Femur (tissue), 1 donor: Measurements from ENCODE around the gene NRCAM.
A peak's percentile ranks its signal among the peaks of the same experiment; 100 is the strongest.

Experiments
- DNase-seq: peaks from one replicate; pipeline ENCODE4 v3.0.0-alpha.2; 2017

The NRCAM gene

DNA sequence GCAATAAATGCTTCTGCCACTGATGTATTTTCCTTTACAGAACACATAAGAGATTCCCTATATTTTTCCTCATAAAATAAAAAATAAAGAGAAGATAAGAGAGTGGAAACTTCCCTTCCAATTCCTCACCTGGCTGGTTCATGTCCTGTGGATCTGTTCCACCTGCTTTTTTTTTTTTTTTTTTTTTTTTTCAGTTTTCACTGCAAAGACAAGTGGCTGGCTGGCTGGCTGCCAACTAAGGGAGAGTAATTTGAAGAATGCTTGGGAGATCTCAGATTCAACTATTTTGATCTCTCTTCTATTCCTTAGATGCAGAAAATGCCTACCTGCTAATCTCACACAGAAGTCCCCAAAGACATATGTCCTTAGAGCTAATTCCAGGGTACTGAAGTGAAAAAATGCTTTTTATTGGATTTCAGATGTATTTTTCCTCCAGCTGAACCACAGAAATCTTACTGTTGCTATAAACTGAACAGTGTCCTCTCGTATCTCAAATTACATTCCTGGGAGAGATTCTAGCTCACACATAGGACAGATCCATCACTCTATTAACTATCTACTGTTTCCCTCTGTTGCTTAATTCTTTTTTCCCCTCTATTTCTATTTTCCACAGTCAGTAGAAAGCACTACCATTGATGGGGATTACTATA, 120.8 kb downstream of the NRCAM start:
- no peak for DNase-seq

GRCh38 chr7:108332937-108333336, 123.3 kb downstream of the NRCAM start:
- no peak for DNase-seq

DNA sequence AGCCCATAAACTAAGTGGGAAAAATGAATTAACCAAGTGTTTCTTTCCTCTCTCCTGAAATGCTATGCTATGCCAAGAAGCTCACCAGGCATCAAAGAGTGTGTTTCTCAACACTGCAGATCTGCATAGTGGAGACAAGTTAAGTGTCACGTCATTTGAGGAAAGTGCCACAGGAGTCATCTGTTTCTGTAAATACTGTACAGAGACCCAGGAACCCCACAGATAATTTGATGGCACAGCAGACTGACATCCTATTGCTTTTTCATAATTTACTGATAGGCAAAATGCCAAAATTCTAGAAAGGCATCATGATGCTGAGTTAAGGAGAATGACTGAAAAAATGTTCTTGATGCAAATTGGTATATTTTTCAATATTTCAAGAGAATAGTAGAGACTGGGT, 124.3 kb downstream of the NRCAM start:
- no peak for DNase-seq

GRCh38 chr7:108330227-108330626, 126.0 kb downstream of the NRCAM start:
- DNase-seq = no peak

GRCh38 chr7:108329514-108329913, 126.7 kb downstream of the NRCAM start:
- no peak for DNase-seq

- DNase-seq = no peak
Observed at GRCh38 chr7:108328174-108328651, 128.0 kb downstream of the NRCAM start.

DNA sequence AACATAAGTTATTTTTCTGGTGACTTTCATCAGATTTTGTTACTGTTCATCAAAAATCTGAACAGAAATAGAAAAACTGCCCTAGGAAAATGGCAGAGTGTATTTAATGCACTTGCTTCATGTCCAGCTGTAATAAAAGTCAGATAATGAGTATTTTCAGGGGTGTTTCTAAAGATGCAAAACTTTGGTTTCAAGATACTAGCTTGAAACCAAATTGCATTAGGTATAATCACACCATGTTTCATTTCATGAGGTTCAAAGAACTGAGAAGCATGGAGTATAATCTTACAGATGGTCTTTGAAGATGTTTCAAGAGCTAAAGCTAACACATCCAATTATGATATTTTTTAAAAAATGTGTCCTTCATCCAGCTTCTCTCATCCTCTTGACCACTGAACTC, 128.9 kb downstream of the NRCAM start:
- DNase-seq = no peak

DNA sequence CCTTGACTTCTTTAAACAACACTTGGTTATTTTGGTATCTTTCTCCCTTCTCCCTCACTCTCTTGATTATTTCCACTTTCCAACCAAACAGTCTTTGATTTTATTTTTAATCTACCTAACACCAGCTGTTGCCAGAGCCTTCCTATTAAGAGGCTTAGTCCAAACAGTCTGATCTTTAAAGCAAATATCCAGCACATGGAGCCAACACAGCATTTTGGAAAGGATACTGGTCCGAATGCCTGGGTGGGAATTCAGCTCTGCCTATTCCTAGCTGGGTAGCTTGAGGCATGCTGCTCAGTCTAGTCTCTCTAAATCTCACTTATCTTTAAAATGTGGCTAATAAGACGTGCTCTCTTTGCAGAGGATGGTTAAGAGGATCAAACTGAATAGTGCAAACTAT, 129.3 kb downstream of the NRCAM start:
- DNase-seq = no peak

DNA sequence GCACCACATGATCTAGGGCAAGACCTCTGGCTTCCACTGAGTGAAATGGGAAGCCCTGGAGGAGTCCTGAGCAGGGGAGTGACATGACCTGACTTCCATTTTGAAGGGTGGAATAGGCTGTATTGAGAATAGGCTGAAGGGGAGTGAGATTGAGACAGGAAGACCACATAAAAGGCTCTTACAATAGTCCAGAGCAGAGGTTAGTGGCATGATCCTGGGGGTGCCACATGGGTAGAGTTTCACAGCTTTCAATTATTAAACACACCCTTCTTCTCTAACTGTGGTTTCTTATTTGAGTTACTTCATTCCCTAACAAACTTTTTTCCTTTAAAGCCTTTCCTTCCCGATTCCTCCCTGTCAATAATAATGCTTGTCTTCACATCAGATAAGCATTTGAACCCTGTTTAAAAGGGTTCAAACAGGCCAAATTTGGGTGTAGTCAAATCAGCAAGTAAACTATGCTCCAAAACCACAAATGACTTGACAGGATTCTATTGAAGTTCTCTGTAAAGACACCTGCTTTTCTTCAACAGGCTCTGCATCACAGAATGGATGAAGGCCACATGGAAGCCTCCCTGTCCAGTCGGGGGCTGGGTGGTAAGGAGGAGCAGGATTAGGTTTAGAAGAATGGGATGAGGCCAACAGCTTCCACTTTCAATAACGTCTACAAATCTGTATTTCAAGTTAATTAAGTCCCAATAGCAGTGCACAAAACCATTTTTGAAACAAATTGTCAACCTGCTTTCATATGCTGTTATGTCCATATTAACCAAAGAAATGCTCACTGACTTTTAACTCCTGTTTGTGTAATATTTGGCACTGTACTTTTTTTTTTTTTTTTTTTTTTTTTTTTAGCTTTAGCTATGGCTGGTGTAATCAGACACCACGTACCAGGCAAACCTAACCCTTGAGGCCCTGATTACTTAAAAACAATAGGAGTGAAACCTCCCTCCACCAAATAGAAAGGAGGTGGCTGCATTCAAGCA, 131.9 kb downstream of the NRCAM start:
- DNase-seq = no peak

DNA sequence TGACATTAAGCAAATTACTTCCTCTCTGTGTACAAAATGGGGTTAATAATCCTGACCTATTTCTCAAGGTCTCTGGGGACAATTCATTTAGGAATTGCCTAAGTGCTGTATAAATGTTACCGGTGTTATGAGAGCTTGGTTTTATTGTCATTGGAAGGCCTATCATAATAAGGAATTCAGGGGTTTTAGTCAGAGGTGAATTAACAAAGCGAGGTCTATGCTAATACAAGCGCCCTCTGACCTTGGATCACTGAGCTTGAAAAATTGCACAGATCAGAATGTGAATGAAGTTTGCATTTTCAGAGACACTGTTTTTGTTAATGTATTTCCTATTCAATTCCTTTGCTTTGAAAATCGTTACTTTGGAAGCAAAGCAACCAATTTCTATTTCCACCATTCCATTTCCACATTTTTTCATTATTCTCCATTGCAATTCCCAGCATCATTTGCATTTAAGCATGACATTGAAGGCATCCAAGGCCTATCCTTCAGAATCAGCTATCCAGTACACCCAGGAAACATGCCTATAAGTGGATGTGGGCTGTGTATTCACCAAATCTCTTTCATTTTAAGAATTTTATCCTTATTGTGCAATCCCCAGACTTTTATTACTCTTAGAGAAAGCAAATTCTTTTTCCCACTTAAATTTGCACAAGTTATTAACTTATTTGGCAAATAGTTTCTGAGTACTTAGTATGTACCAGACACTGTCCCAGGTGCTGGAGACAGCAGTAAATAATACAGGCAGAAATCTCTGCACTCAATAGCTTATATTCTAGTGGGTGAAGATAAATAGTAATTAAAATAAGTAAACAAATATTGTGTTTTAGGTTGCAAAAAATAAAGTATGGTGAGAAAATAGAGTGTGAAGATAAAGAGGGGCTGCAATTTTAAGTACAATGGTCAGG, 133.1 kb downstream of the NRCAM start:
- DNase-seq = no peak

DNA sequence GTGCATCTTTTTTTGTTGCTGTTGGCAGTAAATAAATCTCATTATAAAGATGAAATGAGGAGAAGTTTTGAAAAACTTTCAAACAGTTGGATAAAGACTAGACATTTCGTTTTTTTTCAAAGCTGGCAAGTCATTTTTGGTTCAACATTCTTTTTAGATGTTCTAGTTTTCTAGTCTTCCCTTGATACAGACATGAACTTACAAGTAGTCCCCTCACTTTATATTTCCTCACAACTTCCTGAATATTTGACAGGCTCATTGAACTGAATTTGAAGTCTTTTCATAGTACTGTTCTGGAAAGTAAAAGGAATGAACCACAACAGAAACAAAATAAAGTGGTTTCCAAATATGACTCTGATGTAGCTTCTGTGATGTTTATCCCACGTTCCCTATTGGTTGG, 134.2 kb downstream of the NRCAM start:
- DNase-seq = no peak

DNA sequence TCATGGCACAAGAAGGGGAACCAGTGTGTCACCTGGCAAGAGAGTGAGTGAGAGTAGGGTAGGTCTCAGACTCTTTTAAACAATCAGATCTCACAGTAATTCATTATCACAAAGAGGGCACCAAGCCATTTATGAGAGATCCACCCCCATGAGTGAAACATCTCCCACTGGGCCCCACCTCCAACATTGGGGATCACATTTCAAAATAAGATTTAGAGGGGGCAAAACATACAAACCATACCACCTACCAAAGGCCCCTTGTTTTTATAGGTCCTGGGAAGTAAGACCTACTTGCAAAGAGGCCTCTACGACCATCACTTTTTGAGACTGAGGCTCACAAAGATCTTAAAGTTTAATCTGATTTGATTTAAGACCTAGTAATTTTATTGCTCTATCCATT, 134.9 kb downstream of the NRCAM start:
- DNase-seq = no peak

DNA sequence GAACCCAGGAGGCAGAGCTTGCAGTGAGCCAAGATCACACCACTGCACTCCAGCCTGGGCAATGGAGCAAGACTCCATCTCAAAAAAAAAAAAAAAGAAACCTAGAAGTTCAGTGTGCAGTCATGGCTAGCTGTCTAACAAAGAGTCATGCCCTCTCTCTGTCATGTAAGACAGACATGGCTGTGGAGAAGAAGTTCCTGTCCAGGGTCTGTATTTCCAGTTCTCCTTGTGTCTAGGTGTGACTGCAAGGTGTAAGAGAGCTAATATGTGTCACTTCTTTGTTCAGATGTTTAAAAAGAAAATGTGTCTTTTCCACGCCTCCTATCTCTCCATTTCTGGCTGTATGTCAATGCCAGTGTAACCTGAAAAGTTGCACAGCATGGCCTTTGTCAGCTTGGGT, 139.5 kb downstream of the NRCAM start:
- DNase-seq = no peak

DNA sequence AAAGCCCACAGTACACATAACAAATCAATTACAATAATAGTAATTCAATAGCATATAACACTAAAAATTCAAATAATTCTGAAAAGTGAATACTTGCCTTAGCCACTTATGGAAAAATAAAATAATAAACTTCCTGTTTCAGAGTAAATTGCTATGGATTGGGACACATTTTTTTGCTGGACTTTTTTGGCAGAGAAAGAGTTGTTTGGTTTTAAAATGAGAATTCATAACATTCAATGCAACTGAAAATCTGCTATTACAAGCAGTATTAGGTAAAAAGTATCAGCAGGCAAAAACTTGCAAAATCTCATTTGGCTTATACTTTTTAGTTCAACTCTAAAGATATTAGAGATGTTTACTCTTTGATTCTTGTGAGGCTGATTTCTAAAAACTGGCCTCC, 141.7 kb downstream of the NRCAM start:
- DNase-seq = no peak

GRCh38 chr7:108314049-108314448, 142.2 kb downstream of the NRCAM start:
- DNase-seq = no peak

GRCh38 chr7:108313086-108313485, 143.2 kb downstream of the NRCAM start:
- no peak for DNase-seq

DNA sequence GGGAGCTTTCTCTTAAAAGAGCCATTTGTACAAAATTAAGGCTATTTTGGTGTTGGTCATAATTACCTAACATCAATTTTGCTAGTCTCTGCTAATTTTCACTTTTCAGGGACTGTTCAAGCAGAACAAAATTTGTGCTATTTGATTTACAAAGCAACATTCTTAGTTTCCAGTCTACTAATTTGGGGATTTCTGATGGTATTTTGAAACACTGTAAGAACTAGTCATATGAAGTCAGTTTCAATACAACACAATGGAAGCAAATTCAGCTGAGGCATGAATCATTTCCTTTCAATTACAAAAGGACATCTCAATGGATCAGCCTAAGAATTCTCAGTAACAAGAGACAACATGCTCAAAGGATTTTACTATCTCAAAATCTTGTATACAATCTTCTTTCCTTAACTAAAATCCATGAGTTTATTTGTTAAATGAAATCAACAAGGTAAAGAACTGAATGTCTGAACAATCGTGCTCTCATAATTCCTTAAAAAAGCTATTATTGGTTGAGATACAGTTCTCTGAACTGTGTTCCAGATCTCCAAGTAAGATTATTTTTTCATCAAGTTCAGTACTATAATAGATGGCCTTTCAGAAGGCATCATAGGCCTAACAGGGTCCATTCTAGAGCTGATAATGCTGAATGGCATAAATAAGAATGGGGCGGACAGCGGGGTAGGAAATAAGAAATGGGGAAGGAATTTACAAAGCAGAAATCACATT, 144.6 kb downstream of the NRCAM start:
- DNase-seq = no peak

GRCh38 chr7:108310351-108310750, 145.9 kb downstream of the NRCAM start:
- peak; percentile 35 for DNase-seq

DNA sequence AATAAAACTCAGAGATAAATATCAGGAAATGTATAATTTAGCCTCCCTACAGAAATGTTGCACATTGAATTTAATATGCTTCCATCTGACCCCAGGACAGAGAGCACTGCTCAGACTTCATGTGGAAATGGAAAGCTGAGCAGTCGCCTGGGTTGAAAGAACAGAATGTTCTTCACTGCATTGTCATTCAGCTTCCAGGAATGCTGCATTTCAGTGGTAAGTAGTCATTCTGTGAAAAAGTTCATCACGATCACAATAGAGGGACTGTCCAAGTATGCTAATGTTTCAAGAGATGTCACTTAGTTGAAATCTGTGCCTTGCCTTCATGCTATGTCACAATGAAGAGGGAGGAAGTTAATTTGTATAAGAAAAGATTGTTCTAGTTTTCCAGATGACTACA, 147.3 kb downstream of the NRCAM start:
- no peak for DNase-seq

- DNase-seq = no peak
Observed at GRCh38 chr7:108308276-108308675, 148.0 kb downstream of the NRCAM start.

- no peak for DNase-seq
Observed at GRCh38 chr7:108307595-108307994, 148.6 kb downstream of the NRCAM start.

GRCh38 chr7:108307194-108307593, 149.0 kb downstream of the NRCAM start:
- DNase-seq = no peak
